LNCAP (cell line): ENCODE data around the gene AAR2.

Source experiments
- TF ChIP-seq, protein P1 (sequence below): fragments of 450-650 bp; IDR thresholded peaks from 2 replicates; pipeline ENCODE4 v1.5.1; 2017; ENCODE audit warnings: mild to moderate bottlenecking

AAR2 gene

DNA sequence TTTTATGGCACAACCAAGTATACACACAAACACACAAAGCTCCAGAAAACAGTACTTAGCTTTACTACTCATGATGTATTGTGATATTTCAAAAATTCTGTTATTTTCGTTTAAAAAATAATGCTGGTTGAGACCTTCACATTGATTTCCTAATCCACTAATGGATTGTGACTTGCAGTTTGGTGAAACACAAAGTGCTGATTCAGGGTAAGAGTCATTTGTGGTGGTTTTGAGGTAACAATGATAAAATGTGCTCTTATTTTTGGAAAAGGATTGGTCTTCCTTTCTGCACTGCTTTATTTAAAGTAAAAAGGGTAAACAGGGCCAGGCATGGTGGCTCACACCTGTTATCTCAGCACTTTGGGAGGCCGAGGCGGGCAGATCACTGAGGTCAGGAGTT is 1.9 kb downstream of the AAR2 start:
- TF ChIP-seq, protein P1, sequence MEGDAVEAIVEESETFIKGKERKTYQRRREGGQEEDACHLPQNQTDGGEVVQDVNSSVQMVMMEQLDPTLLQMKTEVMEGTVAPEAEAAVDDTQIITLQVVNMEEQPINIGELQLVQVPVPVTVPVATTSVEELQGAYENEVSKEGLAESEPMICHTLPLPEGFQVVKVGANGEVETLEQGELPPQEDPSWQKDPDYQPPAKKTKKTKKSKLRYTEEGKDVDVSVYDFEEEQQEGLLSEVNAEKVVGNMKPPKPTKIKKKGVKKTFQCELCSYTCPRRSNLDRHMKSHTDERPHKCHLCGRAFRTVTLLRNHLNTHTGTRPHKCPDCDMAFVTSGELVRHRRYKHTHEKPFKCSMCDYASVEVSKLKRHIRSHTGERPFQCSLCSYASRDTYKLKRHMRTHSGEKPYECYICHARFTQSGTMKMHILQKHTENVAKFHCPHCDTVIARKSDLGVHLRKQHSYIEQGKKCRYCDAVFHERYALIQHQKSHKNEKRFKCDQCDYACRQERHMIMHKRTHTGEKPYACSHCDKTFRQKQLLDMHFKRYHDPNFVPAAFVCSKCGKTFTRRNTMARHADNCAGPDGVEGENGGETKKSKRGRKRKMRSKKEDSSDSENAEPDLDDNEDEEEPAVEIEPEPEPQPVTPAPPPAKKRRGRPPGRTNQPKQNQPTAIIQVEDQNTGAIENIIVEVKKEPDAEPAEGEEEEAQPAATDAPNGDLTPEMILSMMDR, result no peak

DNA sequence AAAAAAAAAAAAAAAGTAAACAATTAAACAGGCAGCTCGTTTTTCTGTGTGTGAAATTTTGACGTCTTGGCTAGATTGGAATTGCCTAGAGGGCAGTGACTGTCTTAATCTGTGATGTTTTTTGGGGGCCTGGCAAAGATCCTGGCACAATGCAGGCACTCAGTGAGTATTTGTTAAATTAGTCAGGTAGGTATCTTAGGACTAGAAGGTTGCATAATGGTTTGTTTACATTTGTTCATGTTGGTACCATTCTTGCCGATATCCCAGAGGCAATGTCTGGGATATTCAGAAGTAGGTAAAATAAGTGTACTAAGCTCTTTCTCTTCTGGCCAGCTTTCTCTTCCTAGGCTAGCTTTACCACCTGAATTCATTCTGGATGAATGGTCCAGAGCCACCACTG is 2.5 kb downstream of the AAR2 start:
- TF ChIP-seq, protein P1, result no peak

DNA sequence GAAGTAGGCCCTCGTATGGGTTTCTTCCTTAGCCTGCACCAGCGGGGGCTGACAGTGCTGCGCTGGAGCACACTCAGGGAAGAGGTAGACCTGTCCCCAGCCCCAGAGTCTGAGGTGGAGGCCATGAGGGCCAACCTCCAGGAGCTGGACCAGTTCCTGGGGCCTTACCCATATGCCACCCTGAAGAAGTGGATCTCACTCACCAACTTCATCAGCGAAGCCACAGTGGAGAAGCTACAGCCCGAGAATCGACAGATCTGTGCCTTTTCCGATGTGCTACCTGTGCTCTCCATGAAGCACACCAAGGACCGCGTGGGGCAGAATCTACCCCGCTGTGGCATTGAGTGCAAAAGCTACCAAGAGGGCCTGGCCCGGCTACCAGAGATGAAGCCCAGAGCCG is 3.8 kb downstream of the AAR2 start:
- TF ChIP-seq, protein P1, result no peak

DNA sequence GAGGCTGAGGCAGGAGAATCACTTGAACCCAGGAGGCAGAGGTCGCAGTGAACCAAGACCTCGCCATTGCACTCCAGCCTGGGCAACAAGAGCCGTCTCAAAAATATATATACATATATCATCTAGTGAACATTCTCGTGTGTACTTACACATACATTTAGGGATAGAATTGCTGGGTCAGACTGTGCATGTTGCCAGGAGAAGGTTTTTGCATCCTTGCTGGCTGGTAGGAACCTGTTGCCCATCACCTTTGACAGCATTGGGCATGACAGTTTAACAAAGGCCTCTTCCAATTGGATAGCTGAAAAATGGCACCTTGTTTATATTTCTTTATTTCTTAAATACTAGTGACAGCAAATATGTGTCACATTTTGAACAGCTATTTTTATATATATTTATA is 5.4 kb downstream of the AAR2 start:
- TF ChIP-seq, protein P1, result no peak

DNA sequence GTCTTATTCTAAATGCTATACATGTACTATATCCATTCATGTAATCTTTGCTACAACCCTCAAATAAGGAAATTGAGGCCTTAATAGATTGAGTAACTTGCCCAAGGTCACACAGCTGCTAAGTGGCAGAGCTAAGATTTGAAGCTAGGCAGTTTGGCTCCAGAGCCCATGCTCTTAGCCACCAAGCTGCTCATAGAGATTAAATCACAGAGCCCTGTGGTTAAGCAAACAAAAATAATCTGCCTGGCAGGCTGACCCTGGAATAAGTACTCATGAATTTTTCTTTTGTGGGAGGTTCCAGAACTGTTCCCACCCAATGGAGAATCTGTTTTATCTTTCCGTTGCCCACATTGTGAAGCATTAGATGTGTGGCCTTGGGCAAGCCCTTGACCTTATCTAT is 7.4 kb downstream of the AAR2 start:
- TF ChIP-seq, protein P1, result no peak

DNA sequence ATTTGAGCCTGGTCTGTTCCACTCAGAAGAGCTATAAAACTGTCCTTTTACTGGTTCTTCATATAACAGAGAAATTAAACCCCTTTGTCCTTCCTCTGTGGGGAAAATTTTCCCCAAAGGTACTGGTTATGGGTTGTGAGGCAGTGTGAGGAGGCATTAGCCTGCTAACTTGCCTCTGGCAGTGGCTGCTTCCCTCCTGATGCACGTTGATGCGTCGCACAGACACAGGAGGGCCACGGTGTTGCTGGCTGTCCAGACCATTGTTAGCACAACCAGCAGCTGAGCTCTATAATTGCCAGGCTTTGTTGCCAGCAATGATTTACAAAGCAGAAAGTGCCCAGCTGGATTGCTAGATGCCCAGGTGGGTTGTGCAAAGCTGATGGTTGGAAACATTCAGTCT is 10.1 kb downstream of the AAR2 start:
- TF ChIP-seq, protein P1, result no peak

DNA sequence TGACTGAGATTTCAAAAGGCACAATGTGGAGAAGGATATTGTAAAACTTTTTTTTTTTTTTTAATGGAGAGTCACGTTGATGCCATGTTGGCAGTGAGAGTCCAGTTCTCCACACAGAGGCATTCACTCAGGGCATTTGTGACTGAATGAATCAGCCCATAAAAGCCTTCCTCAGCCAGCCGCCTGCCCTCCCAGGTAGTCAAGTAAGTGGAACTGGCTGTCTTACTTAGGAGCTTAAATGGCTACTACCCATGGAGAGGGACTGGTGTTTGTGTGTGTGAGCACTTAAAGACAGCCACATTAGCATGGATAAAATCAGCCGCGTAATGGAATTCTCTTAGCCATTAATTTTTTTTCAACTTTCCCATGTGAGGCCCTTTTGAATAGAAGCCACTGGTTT is 12.6 kb downstream of the AAR2 start:
- TF ChIP-seq, protein P1, result no peak

DNA sequence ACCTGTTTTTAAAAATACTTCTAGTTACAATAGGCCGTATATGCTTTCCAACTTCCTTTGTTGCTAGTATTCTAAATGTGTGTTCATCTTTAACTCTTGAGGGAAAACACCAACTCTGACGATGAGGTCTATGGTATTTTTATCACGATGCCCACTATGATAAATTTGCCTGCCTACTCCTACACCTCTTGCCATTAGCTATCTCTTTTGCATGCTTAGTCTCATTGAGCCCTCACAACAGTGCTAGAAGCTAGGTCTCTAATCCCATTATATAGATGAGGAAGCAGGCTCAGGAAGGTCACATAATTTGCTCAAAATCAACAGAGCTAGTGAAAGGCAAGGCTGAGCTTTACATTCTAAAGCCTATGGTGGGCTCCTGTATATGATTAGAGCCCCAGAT is 13.2 kb downstream of the AAR2 start:
- TF ChIP-seq, protein P1, result no peak
